ENCODE data around the gene FAU. TPM values are rescaled to one million over a fixed set of nuclear protein-coding genes. Genes with fewer than 3 reads are reported as not detected.

FAU gene
- total and polyA plus RNA-seq, 4 donors = 674 to 1,172 (median 921) TPM

GRCh38 chr11:65127473-65128181 is 5.7 kb upstream of the FAU start:
- H3K4me1 ChIP-seq (ENCODE audit: control insufficient read depth in 1 of 2, insufficient read depth in 2 of 2, low read length in 2 of 2) = no peaks in the 10 kb centered on the region
- no peaks in the 10 kb centered on the region for H3K9me3 ChIP-seq (ENCODE audit: control insufficient read depth, low read length)
- H3K27ac ChIP-seq (ENCODE audit: low read depth in 1 of 2, low read length in 2 of 2) = no peak overlapping the region
- DNase-seq (no peak), ATAC-seq (ENCODE audit: low FRiP score) (no peak)
- 66 to 67% methylated on average over 12 of the region's 12 CpGs for WGBS, 2 donors
- H3K27me3 ChIP-seq (ENCODE audit: control insufficient read depth in 1 of 2, insufficient read depth in 2 of 2, low read length in 1 of 2) = no peaks in the 10 kb centered on the region
- no peak overlapping the region for H3K4me3 ChIP-seq (ENCODE audit: low read length in 2 of 2)
- intact Hi-C loops (cut with DNase I) = no loop called here
- peaks cover 7 to 17% of the 10 kb centered on the region in 2 donors for H3K36me3 ChIP-seq (ENCODE audit: control insufficient read depth in 1 of 2, insufficient read depth in 2 of 2, low read length in 1 of 2)

DNA sequence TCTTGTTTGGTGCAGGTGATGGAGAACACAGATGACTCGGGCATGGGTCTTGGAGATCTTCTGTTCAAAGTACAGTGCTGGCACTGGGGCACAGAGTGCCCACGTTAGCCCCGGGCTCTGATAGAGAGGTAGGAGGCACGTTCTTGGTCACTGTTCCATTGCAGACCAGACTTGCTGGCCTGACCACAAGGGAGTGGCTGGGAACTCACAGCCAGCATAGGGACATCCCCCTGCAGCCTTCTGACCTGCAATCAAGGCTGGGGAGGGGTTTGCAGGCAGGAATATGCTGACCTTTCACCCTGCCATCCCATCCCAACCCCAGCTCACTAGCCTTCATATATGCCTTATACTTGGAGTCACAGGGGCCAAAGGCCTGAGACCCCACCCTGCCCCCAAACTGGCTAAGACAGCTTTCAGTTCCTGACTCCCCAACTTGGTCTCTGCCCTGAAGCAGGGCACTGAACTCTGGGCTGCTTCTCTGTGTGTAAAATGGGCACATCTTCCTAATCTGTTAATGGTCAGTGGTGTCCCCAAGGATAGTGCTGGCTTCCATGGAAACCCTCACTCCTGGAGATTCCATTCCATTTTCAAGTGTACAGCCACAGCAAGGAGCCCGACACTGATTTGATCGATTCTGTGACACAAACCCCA is 4.8 kb upstream of the FAU start:
- peaks cover 7 to 17% of the 10 kb centered on the region in 2 donors for H3K36me3 ChIP-seq (ENCODE audit: control insufficient read depth in 1 of 2, insufficient read depth in 2 of 2, low read length in 1 of 2)
- WGBS, 2 donors = 55 to 59% methylated on average over 6 of the region's 6 CpGs
- intact Hi-C loops (cut with DNase I) = no loop called here

DNA sequence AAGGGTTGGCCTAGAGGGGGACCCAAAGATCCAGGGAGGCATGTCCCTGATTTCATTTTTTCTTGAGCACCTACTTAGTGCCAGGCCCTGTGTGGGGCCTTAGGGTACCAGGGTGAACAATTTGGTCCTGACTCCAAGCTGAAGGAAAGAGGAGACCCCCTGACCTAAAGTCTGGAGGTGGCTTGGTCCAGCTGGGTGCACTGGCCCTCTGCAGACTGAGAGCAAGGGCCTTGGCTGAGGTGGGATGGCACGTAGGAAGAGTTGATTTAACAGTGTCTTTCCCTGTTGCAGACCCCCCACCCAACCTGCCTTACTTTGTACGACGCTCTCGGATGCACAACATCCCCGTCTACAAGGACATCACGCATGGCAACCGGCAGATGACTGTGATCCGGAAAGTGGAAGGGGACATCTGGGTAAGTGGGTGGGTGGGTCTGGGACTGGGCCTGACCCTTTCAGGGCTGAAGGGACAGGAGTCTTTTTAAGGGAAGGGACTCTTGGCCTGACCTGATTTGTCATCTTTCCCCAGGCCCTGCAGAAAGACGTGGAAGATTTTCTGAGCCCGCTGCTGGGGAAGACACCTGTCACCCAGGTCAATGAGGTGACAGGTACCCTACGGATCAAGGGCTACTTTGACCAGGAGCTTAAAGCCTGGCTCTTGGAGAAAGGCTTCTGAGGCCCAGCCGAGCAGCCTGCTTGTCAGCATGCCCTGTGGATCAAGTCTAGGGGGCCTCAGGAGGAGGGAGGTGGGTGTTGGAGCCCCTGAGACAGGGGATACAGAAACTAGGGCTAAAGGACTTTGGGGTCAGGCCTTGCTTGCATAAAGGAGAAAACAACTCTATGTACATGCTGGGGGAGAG is 3.5 kb upstream of the FAU start:
- Histone ChIP-seq H3K9me3 (ENCODE audit: control insufficient read depth, low read length) (no peaks in the 10 kb centered on the region), H3K36me3 (ENCODE audit: control insufficient read depth in 1 of 2, insufficient read depth in 2 of 2, low read length in 1 of 2) (peaks cover 7 to 9% of the 10 kb centered on the region in 2 donors), H3K4me3 (ENCODE audit: low read length in 2 of 2) (no peak overlapping the region), H3K27me3 (ENCODE audit: control insufficient read depth in 1 of 2, insufficient read depth in 2 of 2, low read length in 1 of 2) (no peaks in the 10 kb centered on the region), H3K27ac (ENCODE audit: low read depth in 1 of 2, low read length in 2 of 2) (no peak overlapping the region), H3K4me1 (ENCODE audit: control insufficient read depth in 1 of 2, insufficient read depth in 2 of 2, low read length in 2 of 2) (no peaks in the 10 kb centered on the region)
- 86% methylated on average over 12 of the region's 12 CpGs for WGBS, 2 donors
- no peak for DNase-seq
- intact Hi-C loops (cut with DNase I) = no loop called here
- ATAC-seq (ENCODE audit: low FRiP score) = no peak

More for the DNA sequence above, 4.8 kb upstream of the FAU start:
- DNase-seq (no peak), ATAC-seq (ENCODE audit: low FRiP score) (no peak)
- no peaks in the 10 kb centered on the region for H3K27me3 ChIP-seq (ENCODE audit: control insufficient read depth in 1 of 2, insufficient read depth in 2 of 2, low read length in 1 of 2)
- no peaks in the 10 kb centered on the region for H3K9me3 ChIP-seq (ENCODE audit: control insufficient read depth, low read length)
- H3K27ac ChIP-seq (ENCODE audit: low read depth in 1 of 2, low read length in 2 of 2) = no peak overlapping the region
- no peak overlapping the region for H3K4me3 ChIP-seq (ENCODE audit: low read length in 2 of 2)
- H3K4me1 ChIP-seq (ENCODE audit: control insufficient read depth in 1 of 2, insufficient read depth in 2 of 2, low read length in 2 of 2) = no peaks in the 10 kb centered on the region

DNA sequence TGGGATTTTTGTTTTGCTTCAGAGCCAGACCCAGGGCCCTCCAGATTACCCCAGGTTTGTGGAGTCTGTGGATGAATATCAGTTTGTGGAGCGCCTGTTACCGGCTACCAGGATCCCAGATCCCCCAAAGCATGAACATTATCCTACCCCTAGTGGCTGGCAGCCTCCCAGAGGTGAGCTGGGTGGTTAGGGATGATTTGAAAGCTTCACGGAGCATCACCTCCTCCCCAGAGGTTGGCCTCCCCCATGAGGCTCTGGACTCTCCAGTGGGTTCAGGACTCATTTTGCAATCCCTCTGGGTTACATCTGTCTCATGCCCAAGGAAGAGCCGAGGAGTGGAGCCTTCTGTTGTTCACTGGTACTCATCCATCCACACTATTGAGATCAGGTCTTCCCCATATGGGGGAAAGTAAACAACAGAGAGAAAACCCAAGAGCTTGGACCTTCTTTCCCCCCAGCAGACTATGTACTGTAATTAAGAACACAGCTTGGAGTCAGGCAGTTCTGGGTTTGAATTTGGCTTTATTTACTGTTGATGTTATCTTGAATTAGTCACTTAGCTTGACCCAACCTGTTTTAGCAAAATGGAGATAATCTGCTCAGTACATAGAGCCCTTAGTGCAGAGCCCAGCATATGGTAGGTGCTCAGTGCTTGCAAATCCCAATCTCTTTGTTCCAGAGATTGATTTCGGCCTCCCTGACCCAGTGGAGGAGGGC is 2.7 kb upstream of the FAU start:
- 90 to 94% methylated on average over 5 of the region's 5 CpGs for WGBS, 2 donors

GRCh38 chr11:65121447-65121864 is 478 bp downstream of the FAU start:
- no peaks in the 10 kb centered on the region for H3K27me3 ChIP-seq (ENCODE audit: control insufficient read depth in 1 of 2, insufficient read depth in 2 of 2, low read length in 1 of 2)
- 2 to 5% methylated on average over 22 of the region's 22 CpGs for WGBS, 2 donors
- ATAC-seq (ENCODE audit: low FRiP score) (no peak), DNase-seq (peak in 1 of 2 donors; percentile 78)
- H3K27ac ChIP-seq (ENCODE audit: low read depth in 1 of 2, low read length in 2 of 2) = peak overlapping the region; percentile 83 to 91
- intact Hi-C loops (cut with DNase I) = loop anchor here in 1 of 2 donors (5.0 kb wide), 1 partner anchor 39 kb away; the partner anchor contains the start of genes CDCA5 and ZFPL1
- no peaks in the 10 kb centered on the region for H3K4me1 ChIP-seq (ENCODE audit: control insufficient read depth in 1 of 2, insufficient read depth in 2 of 2, low read length in 2 of 2)
- no peaks in the 10 kb centered on the region for H3K36me3 ChIP-seq (ENCODE audit: control insufficient read depth in 1 of 2, insufficient read depth in 2 of 2, low read length in 1 of 2)
- no peaks in the 10 kb centered on the region for H3K9me3 ChIP-seq (ENCODE audit: control insufficient read depth, low read length)
- peak overlapping the region; percentile 72 to 82 for H3K4me3 ChIP-seq (ENCODE audit: low read length in 2 of 2)

More for the DNA sequence above, 2.7 kb upstream of the FAU start:
- no peaks in the 10 kb centered on the region for H3K9me3 ChIP-seq (ENCODE audit: control insufficient read depth, low read length)
- no peaks in the 10 kb centered on the region for H3K27me3 ChIP-seq (ENCODE audit: control insufficient read depth in 1 of 2, insufficient read depth in 2 of 2, low read length in 1 of 2)
- H3K27ac ChIP-seq (ENCODE audit: low read depth in 1 of 2, low read length in 2 of 2) = no peak overlapping the region
- ATAC-seq (ENCODE audit: low FRiP score) (no peak), DNase-seq (no peak)
- H3K36me3 ChIP-seq (ENCODE audit: control insufficient read depth in 1 of 2, insufficient read depth in 2 of 2, low read length in 1 of 2) = peaks cover 6 to 7% of the 10 kb centered on the region in 2 donors
- no peak overlapping the region for H3K4me3 ChIP-seq (ENCODE audit: low read length in 2 of 2)
- no peaks in the 10 kb centered on the region for H3K4me1 ChIP-seq (ENCODE audit: control insufficient read depth in 1 of 2, insufficient read depth in 2 of 2, low read length in 2 of 2)
- intact Hi-C loops (cut with DNase I) = loop anchor here in 1 of 2 donors (5.0 kb wide), 1 partner anchor 42 kb away; the partner anchor contains the start of genes CDCA5 and ZFPL1

DNA sequence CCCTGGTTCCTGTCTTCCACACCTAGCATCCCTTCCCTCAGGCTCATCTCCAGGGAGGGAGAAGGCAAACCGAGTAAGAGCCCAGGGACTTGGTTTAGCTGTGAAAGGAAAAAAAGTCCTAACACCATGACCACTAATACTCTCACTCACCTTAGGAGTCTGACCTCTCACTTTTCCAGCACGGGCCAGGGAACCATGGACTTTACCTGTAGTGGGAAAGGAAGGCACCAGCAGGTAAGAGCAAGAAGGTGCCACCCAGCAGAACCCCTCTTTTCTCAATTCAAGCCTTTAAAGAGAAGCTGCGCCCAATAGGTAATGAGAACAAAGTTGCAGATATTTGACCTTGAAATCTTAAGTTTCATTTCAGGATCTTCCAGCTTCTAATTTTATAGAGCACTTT is 1.1 kb downstream of the FAU start:
- H3K4me3 ChIP-seq (ENCODE audit: low read length in 2 of 2) = peak overlapping the region in 1 of 2 donors; percentile 82
- H3K27me3 ChIP-seq (ENCODE audit: control insufficient read depth in 1 of 2, insufficient read depth in 2 of 2, low read length in 1 of 2) = no peaks in the 10 kb centered on the region
- no peaks in the 10 kb centered on the region for H3K9me3 ChIP-seq (ENCODE audit: control insufficient read depth, low read length)
- ATAC-seq (ENCODE audit: low FRiP score) (no peak), DNase-seq (no peak)
- H3K4me1 ChIP-seq (ENCODE audit: control insufficient read depth in 1 of 2, insufficient read depth in 2 of 2, low read length in 2 of 2) = no peaks in the 10 kb centered on the region
- no peak overlapping the region for H3K27ac ChIP-seq (ENCODE audit: low read depth in 1 of 2, low read length in 2 of 2)
- 83 to 84% methylated on average over 3 of the region's 3 CpGs for WGBS, 2 donors
- intact Hi-C loops (cut with DNase I) = loop anchor here in 1 of 2 donors (5.0 kb wide), 1 partner anchor 39 kb away; the partner anchor contains the start of genes CDCA5 and ZFPL1
- H3K36me3 ChIP-seq (ENCODE audit: control insufficient read depth in 1 of 2, insufficient read depth in 2 of 2, low read length in 1 of 2) = no peaks in the 10 kb centered on the region

DNA sequence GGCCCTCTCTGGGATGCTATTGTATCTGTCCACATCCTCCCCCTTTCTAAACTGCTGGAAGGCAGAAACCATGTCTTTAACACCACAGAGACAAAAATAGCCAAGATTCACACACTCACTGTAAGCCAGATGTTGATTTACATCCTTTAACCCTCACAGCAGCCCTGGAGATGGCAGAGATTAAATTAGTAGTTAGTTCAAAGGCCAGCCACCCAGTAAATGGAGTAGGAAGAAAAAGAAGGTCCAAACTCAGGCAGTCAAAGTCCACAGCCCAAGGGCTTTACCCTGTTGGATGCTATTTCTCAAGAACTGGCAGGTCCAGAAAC is 2.3 kb downstream of the FAU start:
- Histone ChIP-seq H3K4me3 (ENCODE audit: low read length in 2 of 2) (no peak overlapping the region), H3K27me3 (ENCODE audit: control insufficient read depth in 1 of 2, insufficient read depth in 2 of 2, low read length in 1 of 2) (no peaks in the 10 kb centered on the region), H3K36me3 (ENCODE audit: control insufficient read depth in 1 of 2, insufficient read depth in 2 of 2, low read length in 1 of 2) (no peaks in the 10 kb centered on the region), H3K27ac (ENCODE audit: low read depth in 1 of 2, low read length in 2 of 2) (no peak overlapping the region), H3K4me1 (ENCODE audit: control insufficient read depth in 1 of 2, insufficient read depth in 2 of 2, low read length in 2 of 2) (no peaks in the 10 kb centered on the region), H3K9me3 (ENCODE audit: control insufficient read depth, low read length) (no peaks in the 10 kb centered on the region)
- intact Hi-C loops (cut with DNase I) = loop anchor here in 1 of 2 donors (5.0 kb wide), 1 partner anchor 107 kb away; the partner anchor contains the start of gene ARL2
- ATAC-seq (ENCODE audit: low FRiP score) = no peak
- DNase-seq = no peak
